RCC 7860 (cell line): ENCODE results near the gene IQCE.
"Not testable (repeated sequence)": the region's sequence is repeated elsewhere in the genome, so short reads cannot be mapped to it uniquely, and the experiment has no call there.

Source experiments
- DNase-seq: peaks from one replicate; pipeline ENCODE4 v3.0.0-alpha.2; 2015; ENCODE audit warnings: low spot score
- FAIRE-seq: peaks from 2 replicates; lab custom pipeline; 2012; peaks lifted over from hg19 to GRCh38; lab: Jason Lieb, UNC

The IQCE gene

GRCh38 chr7:2575733-2576340 is 17.1 kb downstream of the IQCE start:
- FAIRE-seq (no peak), DNase-seq (no peak)

- FAIRE-seq (no peak), DNase-seq (no peak)
These were observed 18.1 kb downstream of the IQCE start for GRCh38 chr7:2576742-2577491.

GRCh38 chr7:2577914-2578680 is 19.3 kb downstream of the IQCE start:
- DNase-seq (no peak), FAIRE-seq (no peak)

GRCh38 chr7:2580636-2581035 is 21.9 kb downstream of the IQCE start:
- FAIRE-seq (no peak), DNase-seq (no peak)

- DNase-seq (no peak), FAIRE-seq (no peak)
These were observed 23.4 kb downstream of the IQCE start for GRCh38 chr7:2582006-2582735.

- no peak for FAIRE-seq
- DNase-seq: no peak
These were observed 25.2 kb downstream of the IQCE start for GRCh38 chr7:2583798-2584580.

GRCh38 chr7:2585446-2585845 is 26.7 kb downstream of the IQCE start:
- FAIRE-seq (no peak), DNase-seq (no peak)

GRCh38 chr7:2586326-2587020 is 27.7 kb downstream of the IQCE start:
- FAIRE-seq: no peak

GRCh38 chr7:2587134-2587533 is 28.4 kb downstream of the IQCE start:
- FAIRE-seq: no peak

More at GRCh38 chr7:2586326-2587020, 27.7 kb downstream of the IQCE start:
- no peak for DNase-seq

GRCh38 chr7:2587778-2588177 is 29.0 kb downstream of the IQCE start:
- no peak for DNase-seq
- no peak for FAIRE-seq

More at GRCh38 chr7:2587134-2587533, 28.4 kb downstream of the IQCE start:
- DNase-seq: no peak

GRCh38 chr7:2589341-2589740 is 30.6 kb downstream of the IQCE start:
- DNase-seq (no peak), FAIRE-seq (no peak)

- not testable (repeated sequence) for FAIRE-seq, DNase-seq
These were observed 31.2 kb downstream of the IQCE start for GRCh38 chr7:2589941-2590340.

- DNase-seq (no peak), FAIRE-seq (no peak)
These were observed 33.6 kb downstream of the IQCE start for GRCh38 chr7:2592375-2592865.

GRCh38 chr7:2593036-2593727 is 34.4 kb downstream of the IQCE start:
- no peak for FAIRE-seq

GRCh38 chr7:2594599-2594998 is 35.8 kb downstream of the IQCE start:
- FAIRE-seq: no peak

More at GRCh38 chr7:2593036-2593727, 34.4 kb downstream of the IQCE start:
- DNase-seq: no peak

GRCh38 chr7:2595258-2595860 is 36.6 kb downstream of the IQCE start:
- DNase-seq (no peak), FAIRE-seq (no peak)

More at GRCh38 chr7:2594599-2594998, 35.8 kb downstream of the IQCE start:
- DNase-seq: no peak

- no peak for DNase-seq
- FAIRE-seq: no peak
These were observed 37.9 kb downstream of the IQCE start for GRCh38 chr7:2596464-2597272.

GRCh38 chr7:2597273-2597640 is 38.5 kb downstream of the IQCE start:
- no peak for FAIRE-seq
- DNase-seq: no peak
